PFSK-1 (cell line): ENCODE measurements around the gene IQGAP2.
A peak's percentile ranks its signal among the peaks of the same experiment; 100 is the strongest.

Experiments used
- FOXP2 ChIP-seq: optimal IDR thresholded peaks from 2 replicates; pipeline ENCODE3; 2011; ENCODE audit warnings: borderline replicate concordance, control low read depth, inconsistent platforms; ENCODE audit not compliant: insufficient read depth; ENCODE audit errors: extremely low read length, extremely low read depth
- POLR2AphosphoS5 ChIP-seq: IDR thresholded peaks from 2 replicates; pipeline ENCODE4 v1.6.1; 2012; ENCODE audit warnings: low read depth, mild to moderate bottlenecking, control low read depth, low read length, moderate library complexity
- SIN3A ChIP-seq: IDR thresholded peaks from 2 replicates; pipeline ENCODE4 v1.6.1; 2012; ENCODE audit warnings: mild to moderate bottlenecking, low read length, moderate library complexity, borderline replicate concordance; ENCODE audit not compliant: insufficient read depth
- TAF1 ChIP-seq: IDR thresholded peaks from 2 replicates; pipeline ENCODE4 v1.6.1; 2012; ENCODE audit warnings: low read length, control low read depth, borderline replicate concordance; ENCODE audit not compliant: insufficient read depth
- TF ChIP-seq, protein P1 (sequence below), 2 experiments: IDR thresholded peaks; 2 replicates each; pipeline versions ENCODE4 v1.6.1 to v1.8.0; 2011 to 2012; ENCODE audit warnings: low read depth in 2 of 2, low read length in 2 of 2, control low read depth in 1 of 2, inconsistent platforms in 1 of 2, mild to moderate bottlenecking in 1 of 2, moderate library complexity in 1 of 2; ENCODE audit not compliant: insufficient read depth in 1 of 2

Gene IQGAP2

DNA sequence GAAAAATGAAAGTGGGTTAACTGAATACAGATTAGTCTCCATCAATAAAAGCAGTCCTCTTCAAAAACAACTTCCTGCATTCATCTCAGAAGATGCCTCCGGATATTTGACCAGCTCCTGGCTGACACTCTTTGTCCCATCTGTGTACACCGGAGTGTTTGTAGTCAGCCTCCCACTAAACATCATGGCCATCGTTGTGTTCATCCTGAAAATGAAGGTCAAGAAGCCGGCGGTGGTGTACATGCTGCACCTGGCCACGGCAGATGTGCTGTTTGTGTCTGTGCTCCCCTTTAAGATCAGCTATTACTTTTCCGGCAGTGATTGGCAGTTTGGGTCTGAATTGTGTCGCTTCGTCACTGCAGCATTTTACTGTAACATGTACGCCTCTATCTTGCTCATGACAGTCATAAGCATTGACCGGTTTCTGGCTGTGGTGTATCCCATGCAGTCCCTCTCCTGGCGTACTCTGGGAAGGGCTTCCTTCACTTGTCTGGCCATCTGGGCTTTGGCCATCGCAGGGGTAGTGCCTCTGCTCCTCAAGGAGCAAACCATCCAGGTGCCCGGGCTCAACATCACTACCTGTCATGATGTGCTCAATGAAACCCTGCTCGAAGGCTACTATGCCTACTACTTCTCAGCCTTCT lies 329.4 kb downstream of the IQGAP2 start:
- TF ChIP-seq SIN3A (no peak), FOXP2 (no peak), TAF1 (no peak), POLR2AphosphoS5 (no peak)
- TF ChIP-seq, protein P1, sequence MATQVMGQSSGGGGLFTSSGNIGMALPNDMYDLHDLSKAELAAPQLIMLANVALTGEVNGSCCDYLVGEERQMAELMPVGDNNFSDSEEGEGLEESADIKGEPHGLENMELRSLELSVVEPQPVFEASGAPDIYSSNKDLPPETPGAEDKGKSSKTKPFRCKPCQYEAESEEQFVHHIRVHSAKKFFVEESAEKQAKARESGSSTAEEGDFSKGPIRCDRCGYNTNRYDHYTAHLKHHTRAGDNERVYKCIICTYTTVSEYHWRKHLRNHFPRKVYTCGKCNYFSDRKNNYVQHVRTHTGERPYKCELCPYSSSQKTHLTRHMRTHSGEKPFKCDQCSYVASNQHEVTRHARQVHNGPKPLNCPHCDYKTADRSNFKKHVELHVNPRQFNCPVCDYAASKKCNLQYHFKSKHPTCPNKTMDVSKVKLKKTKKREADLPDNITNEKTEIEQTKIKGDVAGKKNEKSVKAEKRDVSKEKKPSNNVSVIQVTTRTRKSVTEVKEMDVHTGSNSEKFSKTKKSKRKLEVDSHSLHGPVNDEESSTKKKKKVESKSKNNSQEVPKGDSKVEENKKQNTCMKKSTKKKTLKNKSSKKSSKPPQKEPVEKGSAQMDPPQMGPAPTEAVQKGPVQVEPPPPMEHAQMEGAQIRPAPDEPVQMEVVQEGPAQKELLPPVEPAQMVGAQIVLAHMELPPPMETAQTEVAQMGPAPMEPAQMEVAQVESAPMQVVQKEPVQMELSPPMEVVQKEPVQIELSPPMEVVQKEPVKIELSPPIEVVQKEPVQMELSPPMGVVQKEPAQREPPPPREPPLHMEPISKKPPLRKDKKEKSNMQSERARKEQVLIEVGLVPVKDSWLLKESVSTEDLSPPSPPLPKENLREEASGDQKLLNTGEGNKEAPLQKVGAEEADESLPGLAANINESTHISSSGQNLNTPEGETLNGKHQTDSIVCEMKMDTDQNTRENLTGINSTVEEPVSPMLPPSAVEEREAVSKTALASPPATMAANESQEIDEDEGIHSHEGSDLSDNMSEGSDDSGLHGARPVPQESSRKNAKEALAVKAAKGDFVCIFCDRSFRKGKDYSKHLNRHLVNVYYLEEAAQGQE (IDR thresholded peaks at IDR 0.05; ENCODE audit: insufficient read depth in 1 of 2, low read depth in 2 of 2, low read length in 2 of 2) = no peak

DNA sequence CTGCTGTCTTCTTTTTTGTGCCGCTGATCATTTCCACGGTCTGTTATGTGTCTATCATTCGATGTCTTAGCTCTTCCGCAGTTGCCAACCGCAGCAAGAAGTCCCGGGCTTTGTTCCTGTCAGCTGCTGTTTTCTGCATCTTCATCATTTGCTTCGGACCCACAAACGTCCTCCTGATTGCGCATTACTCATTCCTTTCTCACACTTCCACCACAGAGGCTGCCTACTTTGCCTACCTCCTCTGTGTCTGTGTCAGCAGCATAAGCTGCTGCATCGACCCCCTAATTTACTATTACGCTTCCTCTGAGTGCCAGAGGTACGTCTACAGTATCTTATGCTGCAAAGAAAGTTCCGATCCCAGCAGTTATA lies 329.9 kb downstream of the IQGAP2 start:
- TF ChIP-seq TAF1 (no peak), FOXP2 (no peak), POLR2AphosphoS5 (no peak), SIN3A (no peak)
- TF ChIP-seq, protein P1 (IDR thresholded peaks at IDR 0.05; ENCODE audit: insufficient read depth in 1 of 2, low read depth in 2 of 2, low read length in 2 of 2) = no peak

DNA sequence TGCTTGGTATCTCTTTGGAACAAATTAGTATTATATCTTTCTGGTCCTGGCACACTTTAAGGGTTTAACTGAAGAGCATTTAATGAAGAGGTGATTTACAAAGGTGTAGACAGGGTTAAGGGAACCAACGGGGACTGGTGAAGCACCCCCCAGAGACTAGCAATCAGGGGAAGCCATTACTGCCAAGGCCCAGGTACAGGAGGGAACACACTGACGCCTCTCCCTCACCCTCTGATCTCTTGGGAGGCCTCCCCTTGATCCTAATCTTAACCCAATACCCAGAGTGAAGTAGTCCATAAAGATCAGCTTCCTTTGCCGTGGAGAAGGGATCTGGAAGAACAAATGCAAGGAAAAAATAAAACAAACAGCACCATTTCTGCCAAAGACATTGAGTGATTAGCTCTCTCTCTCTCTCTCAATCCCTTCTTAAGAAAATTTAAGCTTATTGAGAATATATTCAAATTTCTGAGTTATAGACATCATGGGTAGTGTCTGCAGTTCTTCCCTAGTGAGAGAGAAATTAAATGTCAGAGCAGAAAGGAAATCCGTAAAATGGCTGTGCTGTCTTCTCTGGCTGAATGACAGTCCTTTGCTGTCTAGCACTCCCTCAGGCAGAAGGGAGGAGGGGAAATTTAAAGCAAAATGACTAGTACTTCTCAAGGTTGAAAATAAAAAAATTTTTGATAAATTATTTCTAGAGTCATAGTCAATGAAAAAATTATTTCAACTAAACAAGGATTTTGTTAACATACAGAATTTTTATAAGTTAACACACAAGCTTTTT lies 332.9 kb downstream of the IQGAP2 start:
- TF ChIP-seq, protein P1 (IDR thresholded peaks at IDR 0.05; ENCODE audit: insufficient read depth in 1 of 2, low read depth in 2 of 2, low read length in 2 of 2) = no peak
- TF ChIP-seq SIN3A = 0 out of 2 replicates have a peak, but pooled peaks have one; percentile 16

GRCh38 chr5:76736679-76737556 lies 333.8 kb downstream of the IQGAP2 start:
- TF ChIP-seq FOXP2 (no peak), POLR2AphosphoS5 (no peak)

- TF ChIP-seq, protein P1 (IDR thresholded peaks at IDR 0.05; ENCODE audit: insufficient read depth in 1 of 2, low read depth in 2 of 2, low read length in 2 of 2) = no peak
- no peak for TF ChIP-seq TAF1
These were observed 334.8 kb downstream of the IQGAP2 start for GRCh38 chr5:76737846-76738245.
